HCT116 (cell line): ENCODE results near the gene CSNK1D. TPM values are rescaled to one million over a fixed set of nuclear protein-coding genes. Genes with fewer than 3 reads are reported as not detected.

ENCODE experiments used
- ATAC-seq: fragments of 200-7000 bp; cut with Tn5 transposase; 2 replicates; pipeline ENCODE4 v1.9.1; 2020; ENCODE audit warnings: mild to moderate bottlenecking, moderate library complexity
- BruUV-seq: library from RNA; stranded (reverse); fragments of 400-500 nt; replicated peaks from 2 replicates; lab custom pipeline; 2021; lab: Mats Ljungman, UMichigan
- CTCF ChIA-PET: fragments of 300-600 bp; sonication (Branson Sonifier 250); formaldehyde crosslinking; loops from one replicate; lab custom pipeline; 2021; ENCODE audit warnings: antibody characterized with exemption; lab: Charles Lee
- POLR2A ChIA-PET: fragments of 300-600, 350-600 bp; sonication (Branson Sonifier 250); formaldehyde crosslinking; loops from one replicate; lab custom pipeline; 2021; ENCODE audit warnings: antibody characterized with exemption; lab: Charles Lee
- RAD21 ChIA-PET, 2 experiments: fragments of 300-600 bp; sonication (Branson Sonifier 250); formaldehyde crosslinking; loops; one replicate each; lab custom pipeline; 2023; ENCODE audit warnings: low total read pairs in 2 of 2; ENCODE audit not compliant: uncharacterized antibody in 2 of 2, unreplicated experiment in 2 of 2, low non-redundant PET in 1 of 2; lab: Charles Lee
- DNase-seq: peaks from one replicate; pipeline ENCODE4 v3.0.0-alpha.2; 2010; ENCODE audit warnings: low read depth, low spot score
- H2AFZ ChIP-seq: fragments of 200-600 bp; shearing (Covaris generic), sonication (generic); 2 replicates; pipeline ENCODE4 v1.6.1; 2017; ENCODE audit warnings: low read depth, mixed run types, mixed read lengths, antibody characterized with exemption, low read length; ENCODE audit not compliant: poor library complexity, severe bottlenecking
- H3K27ac ChIP-seq: 2 replicates; pipeline ENCODE4 v1.5.1; 2012; ENCODE audit warnings: low read depth, low read length
- H3K27me3 ChIP-seq: fragments of 200-600 bp; sonication (generic); 2 replicates; pipeline ENCODE4 v1.6.1; 2016; ENCODE audit warnings: mixed run types, low read length, mixed read lengths; ENCODE audit not compliant: insufficient read depth
- H3K36me3 ChIP-seq, 2 experiments: fragments of 200-500 bp in 1 of 2; fragments of 200-600 bp in 1 of 2; sonication (Bioruptor generic) in 1 of 2; sonication (generic) in 1 of 2; 2 replicates each; pipeline versions ENCODE4 v1.5.1 to v1.6.1; 2014 to 2016; ENCODE audit warnings: low read length in 2 of 2, inconsistent platforms in 1 of 2, mixed read lengths in 1 of 2, mixed run types in 1 of 2; ENCODE audit not compliant: insufficient read depth in 2 of 2, control insufficient read depth in 1 of 2
- H3K4me1 ChIP-seq, 2 experiments: fragments of 200-600 bp in 1 of 2; sonication (generic) in 1 of 2; 2 replicates each; pipeline versions ENCODE4 v1.5.1 to v1.6.1; 2012 to 2017; ENCODE audit warnings: low read length in 2 of 2, inconsistent platforms in 1 of 2, mild to moderate bottlenecking in 1 of 2, mixed read lengths in 1 of 2, mixed run types in 1 of 2, moderate library complexity in 1 of 2; ENCODE audit not compliant: insufficient read depth in 2 of 2, control insufficient read depth in 1 of 2
- H3K4me2 ChIP-seq: fragments of 200-600 bp; sonication (generic); 2 replicates; pipeline ENCODE4 v1.6.1; 2017; ENCODE audit warnings: mixed run types, low read length, mixed read lengths
- H3K4me3 ChIP-seq, 2 experiments: fragments of 200-600 bp in 1 of 2; sonication (generic) in 1 of 2; replicated peaks in 1 of 2; 2 replicates each; pipeline ENCODE4 v1.5.1; 2011 to 2016; ENCODE audit warnings: low read length in 2 of 2, control low read depth in 1 of 2, low read depth in 1 of 2, mild to moderate bottlenecking in 1 of 2, mixed read lengths in 1 of 2, mixed run types in 1 of 2
- H3K79me2 ChIP-seq: fragments of 200-600 bp; sonication (generic); 2 replicates; pipeline ENCODE4 v1.6.1; 2017; ENCODE audit warnings: mild to moderate bottlenecking, mixed run types, low read length, moderate library complexity, mixed read lengths; ENCODE audit not compliant: insufficient read depth
- H3K9ac ChIP-seq: fragments of 200-600 bp; sonication (generic); 2 replicates; pipeline ENCODE4 v1.6.1; 2016; ENCODE audit warnings: low read length, mixed read lengths
- H3K9me2 ChIP-seq: fragments of 200-600 bp; sonication (generic), shearing (Covaris generic); 2 replicates; pipeline ENCODE4 v1.6.1; 2017; ENCODE audit warnings: mixed run types, mild to moderate bottlenecking, moderate library complexity; ENCODE audit not compliant: insufficient read depth
- H3K9me3 ChIP-seq, 2 experiments: fragments of 200-500 bp in 1 of 2; fragments of 200-600 bp in 1 of 2; sonication (Bioruptor generic) in 1 of 2; sonication (generic) in 1 of 2; 2 replicates each; pipeline ENCODE4 v1.6.1; 2014 to 2017; ENCODE audit warnings: low read length in 2 of 2, mixed read lengths in 2 of 2, inconsistent platforms in 1 of 2, low read depth in 1 of 2, mild to moderate bottlenecking in 1 of 2, mixed run types in 1 of 2, moderate library complexity in 1 of 2; ENCODE audit not compliant: control insufficient read depth in 1 of 2, insufficient read depth in 1 of 2
- H4K20me1 ChIP-seq: fragments of 200-600 bp; sonication (generic), shearing (Covaris generic); 2 replicates; pipeline ENCODE4 v1.6.1; 2017; ENCODE audit warnings: mixed run types, mild to moderate bottlenecking, moderate library complexity; ENCODE audit not compliant: insufficient read depth
- ATF3 ChIP-seq: IDR thresholded peaks from 2 replicates; pipeline ENCODE4 v1.6.1; 2012
- CEBPB ChIP-seq: IDR thresholded peaks from 2 replicates; pipeline ENCODE4 v1.6.1; 2012; ENCODE audit warnings: low read depth
- CTCF ChIP-seq, 3 experiments: fragments of 200-600 bp in 1 of 3; sonication (generic) in 1 of 3; IDR thresholded peaks in 2 of 3; conservative IDR thresholded peaks in 1 of 3; 2 replicates each; pipeline ENCODE4 v1.5.1; 2012 to 2017; ENCODE audit warnings: low read depth in 2 of 3, low read length in 2 of 3, antibody characterized with exemption in 1 of 3, borderline replicate concordance in 1 of 3, control low read depth in 1 of 3, mild to moderate bottlenecking in 1 of 3, mixed read lengths in 1 of 3, mixed run types in 1 of 3, moderate library complexity in 1 of 3; ENCODE audit not compliant: insufficient read depth in 1 of 3
- EZH2 ChIP-seq: fragments of 200-600 bp; sonication (generic); IDR thresholded peaks from 2 replicates; pipeline ENCODE4 v1.6.1; 2017; ENCODE audit warnings: antibody characterized with exemption, mixed run types
- EZH2phosphoT487 ChIP-seq: fragments of 200-600 bp; IDR thresholded peaks from 2 replicates; pipeline ENCODE4 v1.6.1; 2018; ENCODE audit warnings: antibody characterized with exemption, borderline replicate concordance
- FOSL1 ChIP-seq: IDR thresholded peaks from 2 replicates; pipeline ENCODE4 v1.6.1; 2012; ENCODE audit warnings: low read depth
- JUND ChIP-seq: IDR thresholded peaks from 2 replicates; pipeline ENCODE4 v1.6.1; 2012
- POLR2A ChIP-seq: IDR thresholded peaks from 2 replicates; pipeline ENCODE4 v1.7.0; 2011; ENCODE audit warnings: borderline replicate concordance; ENCODE audit not compliant: insufficient read depth, insufficient read length; ENCODE audit errors: extremely low read depth
- POLR2AphosphoS5 ChIP-seq: IDR thresholded peaks from 2 replicates; pipeline ENCODE4 v1.6.1; 2011; ENCODE audit warnings: mild to moderate bottlenecking, low read depth, low read length, moderate library complexity
- RAD21 ChIP-seq: IDR thresholded peaks from 2 replicates; pipeline ENCODE4 v1.6.1; 2012; ENCODE audit warnings: low read depth, mild to moderate bottlenecking
- REST ChIP-seq: IDR thresholded peaks from 2 replicates; pipeline ENCODE4 v1.6.1; 2012; ENCODE audit warnings: low read depth
- SRF ChIP-seq: IDR thresholded peaks from 2 replicates; pipeline ENCODE4 v1.6.1; 2012; ENCODE audit warnings: low read depth
- TCF7L2 ChIP-seq: IDR thresholded peaks from 2 replicates; pipeline ENCODE4 v1.7.0; 2011; ENCODE audit warnings: borderline replicate concordance, inconsistent platforms; ENCODE audit not compliant: insufficient read depth, insufficient read length; ENCODE audit errors: extremely low read depth
- YY1 ChIP-seq: IDR thresholded peaks from 2 replicates; pipeline ENCODE4 v1.6.1; 2011; ENCODE audit warnings: low read length, low read depth, moderate library complexity, mild to moderate bottlenecking; ENCODE audit not compliant: insufficient replicate concordance; ENCODE audit errors: extremely low read depth
- ZFX ChIP-seq: fragments of 450-650 bp; IDR thresholded peaks from 2 replicates; pipeline ENCODE4 v1.6.1; 2017
- ZNF274 ChIP-seq: fragments of 200-500 bp; sonication (Bioruptor generic); IDR thresholded peaks from 2 replicates; pipeline ENCODE4 v1.6.1; 2014; ENCODE audit warnings: mild to moderate bottlenecking, low read depth, low read length, inconsistent platforms
- intact Hi-C: fragments of 100-400 bp; cut with micrococcal nuclease; formaldehyde crosslinking; loops from 2 replicates; pipeline ENCODE4 v1.10.0; 2022
- total RNA-seq: library from RNA; stranded (reverse); gene quantifications from one replicate; pipeline ENCODE4 v1.2.1, GENCODE V29; 2021; ENCODE audit not compliant: unreplicated experiment

Gene CSNK1D
- total RNA-seq, 1 experiment from 2014 or later = 176 TPM

- no peak overlapping the region for H3K4me3 ChIP-seq
- no peak overlapping the region for H3K27ac ChIP-seq
- no peak overlapping the region for H3K9ac ChIP-seq
- ATAC-seq (no peak), DNase-seq (no peak)
- H3K36me3 ChIP-seq = no peaks in the 10 kb centered on the region
- no peak overlapping the region for H2AFZ ChIP-seq
- peaks cover 3% of the 10 kb centered on the region; the same call in 1 of the 2 replicates for H3K79me2 ChIP-seq
- H3K4me2 ChIP-seq = peak overlapping the region; percentile 8; the same call in 1 of the 2 replicates
- ChIA-PET CTCF (no interaction called here), POLR2A (interaction anchor here (1.7 to 2.1 kb wide), 2 partner anchors 30 to 38 kb away, joined by 4 read pairs; partner anchors contain the start of gene SECTM1), RAD21 (no interaction called here)
- H3K9me2 ChIP-seq = no peaks in the 10 kb centered on the region
- no TSS peak for BruUV-seq
- H3K4me1 ChIP-seq = peaks cover 33 to 54% of the 10 kb centered on the region in 2 experiments
- TF ChIP-seq SRF (no peak), EZH2 (no peak), TCF7L2 (no peak), POLR2AphosphoS5 (no peak), FOSL1 (no peak), YY1 (no peak), CEBPB (no peak), EZH2phosphoT487 (no peak), CTCF (IDR thresholded peaks at IDR 0.05 in 2 of 3, conservative IDR thresholded peaks at IDR 0.05 in 1 of 3; ENCODE audit: borderline replicate concordance in 1 of 3, insufficient read depth in 1 of 3, low read depth in 2 of 3, low read length in 2 of 3) (no peak), ATF3 (no peak), REST (no peak), POLR2A (no peak), ZNF274 (no peak), JUND (no peak), RAD21 (no peak), ZFX (no peak)
- intact Hi-C loops = loop anchor here (10.0 kb wide), 1 partner anchor 261 kb away; the partner anchor contains the start of genes DCXR and RAC3
- no peaks in the 10 kb centered on the region for H3K9me3 ChIP-seq
- no peaks in the 10 kb centered on the region for H3K27me3 ChIP-seq
- H4K20me1 ChIP-seq = no peaks in the 10 kb centered on the region
These were observed 21.9 kb upstream of the CSNK1D start for GRCh38 chr17:82295472-82295814.
